ENCODE data around the gene TCF12.
"Not testable (repeated sequence)": the region's sequence is repeated elsewhere in the genome, so short reads cannot be mapped to it uniquely, and the experiment has no call there.

Gene TCF12

GRCh38 chr15:57160823-57161560, 242.5 kb downstream of the TCF12 start:
- in situ Hi-C loops (cut with MboI; ENCODE audit: low pct_unique_long_range_greater_than_20kb, low sequenced_read_pairs) = no loop called here
- no peak for DNase-seq

- DNase-seq; in situ Hi-C loops (cut with MboI; ENCODE audit: low pct_unique_long_range_greater_than_20kb, low sequenced_read_pairs): not testable (repeated sequence)
These were observed 245.8 kb downstream of the TCF12 start for GRCh38 chr15:57164251-57164650.

GRCh38 chr15:57165992-57166391, 247.5 kb downstream of the TCF12 start:
- DNase-seq = no peak
- in situ Hi-C loops (cut with MboI; ENCODE audit: low pct_unique_long_range_greater_than_20kb, low sequenced_read_pairs) = no loop called here

- DNase-seq = no peak
- in situ Hi-C loops (cut with MboI; ENCODE audit: low pct_unique_long_range_greater_than_20kb, low sequenced_read_pairs) = no loop called here
These were observed 249.5 kb downstream of the TCF12 start for GRCh38 chr15:57167821-57168395.

GRCh38 chr15:57169643-57170042, 251.2 kb downstream of the TCF12 start:
- no peak for DNase-seq
- in situ Hi-C loops (cut with MboI; ENCODE audit: low pct_unique_long_range_greater_than_20kb, low sequenced_read_pairs) = no loop called here

- in situ Hi-C loops (cut with MboI; ENCODE audit: low pct_unique_long_range_greater_than_20kb, low sequenced_read_pairs) = no loop called here
- DNase-seq = no peak
These were observed 253.0 kb downstream of the TCF12 start for GRCh38 chr15:57171426-57171825.

- no peak for DNase-seq
- in situ Hi-C loops (cut with MboI; ENCODE audit: low pct_unique_long_range_greater_than_20kb, low sequenced_read_pairs) = no loop called here
These were observed 254.5 kb downstream of the TCF12 start for GRCh38 chr15:57172925-57173324.

- DNase-seq = no peak
- in situ Hi-C loops (cut with MboI; ENCODE audit: low pct_unique_long_range_greater_than_20kb, low sequenced_read_pairs) = no loop called here
These were observed 264.6 kb downstream of the TCF12 start for GRCh38 chr15:57183041-57183440.

- in situ Hi-C loops (cut with MboI; ENCODE audit: low pct_unique_long_range_greater_than_20kb, low sequenced_read_pairs) = no loop called here
- DNase-seq = no peak
These were observed 265.3 kb downstream of the TCF12 start for GRCh38 chr15:57183614-57184344.

GRCh38 chr15:57184502-57184901, 266.1 kb downstream of the TCF12 start:
- DNase-seq = no peak
- in situ Hi-C loops (cut with MboI; ENCODE audit: low pct_unique_long_range_greater_than_20kb, low sequenced_read_pairs) = no loop called here

- in situ Hi-C loops (cut with MboI; ENCODE audit: low pct_unique_long_range_greater_than_20kb, low sequenced_read_pairs) = no loop called here
These were observed 267.1 kb downstream of the TCF12 start for GRCh38 chr15:57185507-57186074.

GRCh38 chr15:57189466-57189865, 271.0 kb downstream of the TCF12 start:
- in situ Hi-C loops (cut with MboI; ENCODE audit: low pct_unique_long_range_greater_than_20kb, low sequenced_read_pairs) = no loop called here
- DNase-seq = no peak

More at GRCh38 chr15:57185507-57186074, 267.1 kb downstream of the TCF12 start:
- no peak for DNase-seq

- DNase-seq = no peak
- in situ Hi-C loops (cut with MboI; ENCODE audit: low pct_unique_long_range_greater_than_20kb, low sequenced_read_pairs) = no loop called here
These were observed 271.8 kb downstream of the TCF12 start for GRCh38 chr15:57190208-57190607.

GRCh38 chr15:57193161-57193560, 274.7 kb downstream of the TCF12 start:
- in situ Hi-C loops (cut with MboI; ENCODE audit: low pct_unique_long_range_greater_than_20kb, low sequenced_read_pairs) = no loop called here

GRCh38 chr15:57195326-57195725, 276.9 kb downstream of the TCF12 start:
- in situ Hi-C loops (cut with MboI; ENCODE audit: low pct_unique_long_range_greater_than_20kb, low sequenced_read_pairs) = no loop called here
- no peak for DNase-seq

More at GRCh38 chr15:57193161-57193560, 274.7 kb downstream of the TCF12 start:
- no peak for DNase-seq

- DNase-seq = no peak
- in situ Hi-C loops (cut with MboI; ENCODE audit: low pct_unique_long_range_greater_than_20kb, low sequenced_read_pairs) = no loop called here
These were observed 278.4 kb downstream of the TCF12 start for GRCh38 chr15:57196865-57197264.

GRCh38 chr15:57198131-57198530, 279.7 kb downstream of the TCF12 start:
- DNase-seq = no peak
- in situ Hi-C loops (cut with MboI; ENCODE audit: low pct_unique_long_range_greater_than_20kb, low sequenced_read_pairs) = no loop called here

GRCh38 chr15:57198654-57199291, 280.3 kb downstream of the TCF12 start:
- in situ Hi-C loops (cut with MboI; ENCODE audit: low pct_unique_long_range_greater_than_20kb, low sequenced_read_pairs) = no loop called here

GRCh38 chr15:57201578-57201977, 283.1 kb downstream of the TCF12 start:
- in situ Hi-C loops (cut with MboI; ENCODE audit: low pct_unique_long_range_greater_than_20kb, low sequenced_read_pairs) = no loop called here
- no peak for DNase-seq

More at GRCh38 chr15:57198654-57199291, 280.3 kb downstream of the TCF12 start:
- DNase-seq = no peak
